Mononuclear cell (primary cell): ENCODE results near the gene HSD11B1L. TPM values are rescaled to one million over a fixed set of nuclear protein-coding genes. Genes with fewer than 3 reads are reported as not detected.
"Not testable (repeated sequence)": the region's sequence is repeated elsewhere in the genome, so short reads cannot be mapped to it uniquely, and the experiment has no call there.

Experiments
- H3K27me3 ChIP-seq: 2 replicates; pipeline ENCODE4 v1.6.0; 2011; ENCODE audit warnings: low read length, control low read depth; ENCODE audit not compliant: insufficient read depth
- H3K4me1 ChIP-seq: 2 replicates; pipeline ENCODE4 v1.5.1; 2011; ENCODE audit warnings: mild to moderate bottlenecking, low read length, control low read depth; ENCODE audit not compliant: insufficient read depth
- H3K4me3 ChIP-seq: 2 replicates; pipeline ENCODE4 v1.5.1; 2011; ENCODE audit warnings: mild to moderate bottlenecking, low read length, moderate library complexity
- H3K9me3 ChIP-seq: 2 replicates; pipeline ENCODE4 v1.5.1; 2011; ENCODE audit warnings: low read depth, mild to moderate bottlenecking, control low read depth, low read length
- total RNA-seq: library from RNA; depleted of rRNA; stranded (reverse); fragments of >200 nt; gene quantifications from one replicate; pipeline ENCODE4 v1.2.3, GENCODE V29; 2012

HSD11B1L gene
- total RNA-seq, 1 donor = 3.5 TPM

GRCh38 chr19:5677136-5677535 is 3.7 kb upstream of the HSD11B1L start:
- H3K4me1 ChIP-seq = peaks cover 20% of the 10 kb centered on the region

DNA sequence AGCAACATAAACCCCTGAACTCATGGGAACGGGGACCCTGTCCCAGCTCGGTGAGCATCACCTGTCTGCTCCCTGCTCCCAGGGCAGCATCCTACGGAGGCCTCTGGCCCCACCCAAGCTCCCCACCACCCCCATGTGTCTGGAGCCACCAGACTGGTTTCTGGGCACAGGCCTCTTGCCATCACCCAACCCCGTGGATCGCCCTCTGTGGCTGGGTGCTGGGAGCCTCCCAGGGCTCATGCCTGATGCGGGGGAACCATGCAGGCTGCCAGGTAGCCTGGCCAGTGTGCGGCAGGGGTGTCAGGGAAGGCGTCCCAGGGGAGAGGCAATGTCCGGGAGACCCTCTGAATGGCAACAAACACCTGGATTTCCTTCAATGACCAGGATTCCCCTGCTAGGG is 3.2 kb upstream of the HSD11B1L start:
- Histone ChIP-seq H3K4me1 (peaks cover 20% of the 10 kb centered on the region), H3K4me3 (no peak overlapping the region), H3K9me3 (no peaks in the 10 kb centered on the region), H3K27me3 (no peaks in the 10 kb centered on the region)

More at GRCh38 chr19:5677136-5677535, 3.7 kb upstream of the HSD11B1L start:
- Histone ChIP-seq H3K4me3 (no peak overlapping the region), H3K9me3 (no peaks in the 10 kb centered on the region), H3K27me3 (no peaks in the 10 kb centered on the region)

GRCh38 chr19:5678071-5678718 is 2.6 kb upstream of the HSD11B1L start:
- Histone ChIP-seq H3K9me3 (no peaks in the 10 kb centered on the region), H3K27me3 (no peaks in the 10 kb centered on the region), H3K4me3 (no peak overlapping the region), H3K4me1 (peaks cover 20% of the 10 kb centered on the region)

DNA sequence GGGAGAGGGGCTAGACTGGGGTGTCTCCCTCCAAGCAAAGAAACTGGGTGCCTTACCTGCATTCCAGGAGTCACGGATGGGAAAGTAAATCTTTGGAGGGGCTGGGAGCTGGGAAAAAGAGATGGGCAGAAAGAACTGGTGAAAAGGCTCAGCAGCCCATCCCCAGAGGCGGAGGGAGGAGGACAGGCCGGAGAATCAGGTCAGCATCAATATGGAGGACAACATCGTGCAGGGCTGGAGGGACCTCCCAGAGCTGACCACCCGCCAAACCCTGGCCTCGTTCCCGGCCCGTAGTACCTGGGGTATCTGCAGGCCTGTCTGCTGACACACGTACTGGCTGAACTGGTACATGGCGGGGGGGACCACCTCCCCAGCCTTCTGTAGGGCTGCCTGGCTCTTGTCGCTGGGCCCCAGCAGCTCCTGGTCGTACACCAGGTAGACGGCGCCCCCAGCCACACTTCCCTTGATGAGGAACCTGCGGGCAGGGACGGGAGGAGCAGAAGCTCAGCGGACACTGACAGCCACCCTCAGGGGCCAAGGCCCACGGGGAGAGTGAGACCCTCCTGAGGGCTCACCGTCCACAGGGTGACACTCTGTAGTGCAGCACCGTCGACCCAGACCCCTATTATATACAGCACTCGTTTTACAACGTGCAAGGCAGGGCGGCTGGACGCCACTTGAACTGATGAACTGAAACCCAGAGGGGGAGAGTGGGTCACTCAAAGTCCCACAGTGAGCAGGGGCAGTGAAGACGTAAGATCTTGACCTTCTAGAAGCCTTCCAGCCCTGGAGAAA is 1.3 kb upstream of the HSD11B1L start:
- no peaks in the 10 kb centered on the region for H3K9me3 ChIP-seq
- peaks cover 20% of the 10 kb centered on the region for H3K4me1 ChIP-seq
- no peaks in the 10 kb centered on the region for H3K27me3 ChIP-seq
- H3K4me3 ChIP-seq = peak overlapping the region; percentile 99

GRCh38 chr19:5680084-5680436 is 767 bp upstream of the HSD11B1L start:
- Histone ChIP-seq H3K27me3 (no peaks in the 10 kb centered on the region), H3K4me1 (peaks cover 20% of the 10 kb centered on the region), H3K4me3 (peak overlapping the region; percentile 99), H3K9me3 (no peaks in the 10 kb centered on the region)

DNA sequence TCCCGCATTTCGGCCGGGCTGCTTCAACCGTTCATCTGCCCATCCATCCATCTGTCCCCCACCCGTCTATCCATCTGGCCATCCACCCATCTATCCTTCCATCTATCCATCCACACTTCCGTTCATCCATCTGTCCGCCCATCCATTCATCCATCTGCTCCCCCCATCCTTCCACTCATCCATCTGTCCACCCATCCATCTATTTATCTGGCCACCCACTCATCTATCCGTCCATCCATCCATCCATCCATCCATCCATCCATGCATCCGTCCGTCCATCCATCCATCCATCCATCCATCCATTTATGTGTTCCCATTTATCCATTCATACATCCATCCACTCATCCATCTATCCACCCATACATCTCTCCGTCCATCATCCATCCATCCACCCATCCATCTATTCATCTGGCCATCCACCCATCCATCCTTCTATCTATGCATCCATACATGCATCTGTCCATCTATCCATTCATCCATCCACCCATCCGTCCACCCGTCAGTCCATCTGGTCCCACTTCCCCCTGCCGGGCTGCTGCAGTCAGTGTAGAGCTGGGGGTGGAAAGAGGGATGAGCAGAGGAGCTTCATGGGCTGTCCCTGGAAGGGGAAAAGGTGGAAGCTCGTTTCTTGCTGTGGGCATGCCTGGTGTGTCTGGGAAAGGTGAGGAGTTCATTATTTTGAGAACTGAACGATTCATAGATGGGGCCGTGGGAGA is 722 bp downstream of the HSD11B1L start:
- no peaks in the 10 kb centered on the region for H3K9me3 ChIP-seq
- no peaks in the 10 kb centered on the region for H3K27me3 ChIP-seq
- H3K4me1 ChIP-seq = peaks cover 27% of the 10 kb centered on the region
- H3K4me3 ChIP-seq = no peak overlapping the region

DNA sequence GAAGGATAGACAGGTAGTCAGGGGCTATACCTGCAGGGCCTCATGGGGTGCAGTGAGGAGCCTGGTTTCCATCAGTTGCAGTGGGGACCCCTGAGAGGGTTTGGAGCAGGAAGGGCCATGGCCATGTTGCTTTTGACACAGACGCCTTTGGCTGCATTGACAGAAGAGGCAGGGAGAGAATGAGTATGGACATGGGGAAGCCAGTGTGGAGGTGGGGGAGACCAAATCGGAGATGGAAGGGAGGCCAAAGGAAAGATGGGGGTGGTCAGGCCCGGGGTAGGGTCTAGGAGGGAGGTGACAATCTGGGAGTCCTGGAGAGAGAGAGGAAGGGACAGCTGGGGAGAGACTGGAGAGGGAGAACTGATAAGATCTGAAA is 1.3 kb downstream of the HSD11B1L start:
- Histone ChIP-seq H3K4me3 (no peak overlapping the region), H3K4me1 (peaks cover 27% of the 10 kb centered on the region), H3K27me3 (no peaks in the 10 kb centered on the region), H3K9me3 (no peaks in the 10 kb centered on the region)

DNA sequence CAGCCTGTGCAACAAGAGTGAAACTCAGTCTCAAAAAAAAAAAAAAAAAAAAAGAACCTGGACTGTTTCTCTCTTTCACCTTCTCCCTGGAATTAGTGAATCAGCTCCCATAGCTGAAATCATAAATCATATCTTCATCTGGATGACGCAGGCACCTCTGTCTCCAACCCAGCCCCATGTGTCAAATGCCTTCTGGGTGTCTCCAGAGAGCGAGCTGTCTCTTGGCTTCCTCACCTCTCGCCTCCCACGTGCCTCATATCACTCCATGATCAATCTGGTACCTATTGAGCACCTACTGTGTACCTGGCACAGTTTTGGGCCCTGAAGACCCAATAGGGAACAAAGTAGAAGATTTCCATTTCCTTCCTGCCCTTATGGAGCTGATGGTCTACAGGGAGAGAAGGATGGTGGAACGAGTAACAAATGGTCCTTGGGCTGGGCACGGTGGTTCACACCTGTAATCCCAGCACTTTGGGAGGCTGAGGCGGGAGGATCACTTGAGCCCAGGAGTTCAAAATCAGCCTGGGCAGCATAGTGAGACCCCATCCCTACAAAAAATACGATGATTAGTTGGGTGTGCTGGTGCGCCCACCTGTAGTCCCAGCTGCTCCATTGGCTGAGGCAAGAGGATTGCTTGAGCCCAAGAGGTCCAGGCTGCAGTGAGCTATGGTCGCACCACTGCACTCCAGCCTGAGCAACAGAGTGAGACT is 2.5 kb downstream of the HSD11B1L start:
- H3K4me1 ChIP-seq = peaks cover 33% of the 10 kb centered on the region
- no peak overlapping the region for H3K4me3 ChIP-seq
- H3K9me3 ChIP-seq = no peaks in the 10 kb centered on the region
- H3K27me3 ChIP-seq = no peaks in the 10 kb centered on the region

DNA sequence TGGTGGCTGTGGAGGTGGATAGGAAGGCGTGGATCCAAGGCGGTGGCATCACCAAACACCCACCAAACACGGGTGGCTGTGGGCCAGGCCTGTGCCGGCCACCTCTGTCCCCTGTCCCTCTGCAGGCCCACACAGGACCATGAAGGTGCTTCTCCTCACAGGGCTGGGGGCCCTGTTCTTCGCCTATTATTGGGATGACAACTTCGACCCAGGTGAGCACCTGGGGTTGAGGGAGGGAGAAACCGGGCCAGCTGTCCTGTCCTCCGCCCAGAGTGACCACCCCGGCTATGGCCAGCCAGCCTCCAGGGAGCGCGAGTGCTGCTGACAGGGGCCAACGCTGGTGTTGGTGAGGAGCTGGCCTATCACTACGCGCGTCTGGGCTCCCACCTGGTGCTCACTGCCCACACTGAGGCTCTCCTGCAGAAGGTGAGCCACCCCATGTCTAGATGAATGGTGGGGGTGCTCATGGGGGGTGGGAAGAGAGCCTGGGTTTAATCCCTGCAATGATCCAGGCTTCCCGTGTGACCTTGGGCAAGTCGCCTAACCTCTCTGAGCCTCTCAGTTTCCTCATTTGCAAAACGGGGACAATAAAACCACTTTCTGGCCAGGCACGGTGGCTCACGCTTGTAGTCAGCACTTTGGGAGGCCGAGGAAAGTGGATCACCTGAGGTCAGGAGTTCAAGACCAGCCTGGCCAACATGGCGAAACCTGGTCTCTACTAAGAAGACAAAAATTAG is 4.0 kb downstream of the HSD11B1L start:
- H3K9me3 ChIP-seq = no peaks in the 10 kb centered on the region
- H3K4me1 ChIP-seq = peaks cover 26% of the 10 kb centered on the region
- no peaks in the 10 kb centered on the region for H3K27me3 ChIP-seq
- no peak overlapping the region for H3K4me3 ChIP-seq

DNA sequence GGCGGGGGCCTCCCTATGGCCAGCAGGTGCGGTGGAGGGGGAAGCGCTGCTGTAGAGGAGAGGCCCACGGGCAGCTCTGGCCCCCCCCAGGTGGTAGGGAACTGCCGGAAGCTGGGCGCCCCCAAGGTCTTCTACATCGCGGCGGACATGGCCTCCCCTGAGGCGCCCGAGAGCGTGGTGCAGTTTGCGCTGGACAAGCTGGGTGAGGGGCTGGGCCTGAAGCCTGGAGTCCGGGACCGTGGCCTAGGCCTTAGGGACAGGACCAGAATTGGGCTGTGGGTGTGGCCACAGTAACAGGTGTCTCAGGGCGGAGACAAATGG is 5.5 kb downstream of the HSD11B1L start:
- Histone ChIP-seq H3K4me1 (peaks cover 26% of the 10 kb centered on the region), H3K27me3 (no peaks in the 10 kb centered on the region), H3K9me3 (no peaks in the 10 kb centered on the region), H3K4me3 (peak overlapping the region; percentile 46)

- H3K4me1 ChIP-seq = peaks cover 29% of the 10 kb centered on the region
- H3K4me3 ChIP-seq = peak overlapping the region; percentile 46
- H3K9me3 ChIP-seq = no peaks in the 10 kb centered on the region
- H3K27me3 ChIP-seq = no peaks in the 10 kb centered on the region
Observed at GRCh38 chr19:5686647-5687359, 6.0 kb downstream of the HSD11B1L start.

DNA sequence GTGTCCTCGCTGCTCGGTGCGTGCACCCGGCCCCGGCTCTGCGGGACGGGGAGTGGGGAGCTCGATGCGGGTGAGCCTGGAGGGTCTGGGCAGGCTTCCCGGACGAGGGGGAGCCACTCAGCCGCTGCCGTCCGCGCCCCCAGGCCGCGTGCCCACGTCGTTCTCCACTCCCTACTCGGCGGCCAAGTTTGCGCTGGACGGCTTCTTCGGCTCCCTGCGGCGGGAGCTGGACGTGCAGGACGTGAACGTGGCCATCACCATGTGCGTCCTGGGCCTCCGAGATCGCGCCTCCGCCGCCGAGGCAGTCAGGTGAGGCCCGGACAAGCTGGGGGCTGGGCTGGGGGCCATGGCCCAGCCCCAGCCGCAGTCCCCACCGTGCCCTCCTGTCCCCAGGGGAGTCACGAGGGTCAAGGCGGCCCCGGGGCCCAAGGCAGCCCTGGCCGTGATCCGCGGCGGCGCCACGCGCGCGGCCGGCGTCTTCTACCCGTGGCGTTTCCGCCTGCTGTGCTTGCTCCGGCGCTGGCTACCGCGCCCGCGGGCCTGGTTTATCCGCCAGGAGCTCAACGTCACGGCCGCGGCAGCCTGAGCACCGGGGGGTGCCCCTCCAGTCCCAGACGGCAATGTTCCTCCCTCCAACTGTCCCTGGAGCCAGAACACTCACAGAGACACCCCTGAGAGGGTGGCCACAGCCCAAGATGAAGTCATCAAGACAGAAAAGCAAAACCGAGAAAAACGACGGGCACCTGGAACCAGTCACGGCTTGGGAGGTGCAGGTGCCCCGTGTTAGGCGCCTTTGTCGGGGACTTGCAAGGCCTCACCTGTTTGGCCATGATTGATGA is 6.8 kb downstream of the HSD11B1L start:
- Histone ChIP-seq H3K4me1 (peaks cover 33% of the 10 kb centered on the region), H3K27me3 (no peaks in the 10 kb centered on the region), H3K4me3 (peak overlapping the region; percentile 46), H3K9me3 (no peaks in the 10 kb centered on the region)

- not testable (repeated sequence) for H3K4me3 ChIP-seq, H3K9me3 ChIP-seq, H3K27me3 ChIP-seq
- H3K4me1 ChIP-seq = peaks cover 33% of the 10 kb centered on the region
Observed at GRCh38 chr19:5688262-5688881, 7.5 kb downstream of the HSD11B1L start.
